ENCODE data around the gene ERG.

The ERG gene, protein sequence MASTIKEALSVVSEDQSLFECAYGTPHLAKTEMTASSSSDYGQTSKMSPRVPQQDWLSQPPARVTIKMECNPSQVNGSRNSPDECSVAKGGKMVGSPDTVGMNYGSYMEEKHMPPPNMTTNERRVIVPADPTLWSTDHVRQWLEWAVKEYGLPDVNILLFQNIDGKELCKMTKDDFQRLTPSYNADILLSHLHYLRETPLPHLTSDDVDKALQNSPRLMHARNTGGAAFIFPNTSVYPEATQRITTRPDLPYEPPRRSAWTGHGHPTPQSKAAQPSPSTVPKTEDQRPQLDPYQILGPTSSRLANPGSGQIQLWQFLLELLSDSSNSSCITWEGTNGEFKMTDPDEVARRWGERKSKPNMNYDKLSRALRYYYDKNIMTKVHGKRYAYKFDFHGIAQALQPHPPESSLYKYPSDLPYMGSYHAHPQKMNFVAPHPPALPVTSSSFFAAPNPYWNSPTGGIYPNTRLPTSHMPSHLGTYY

DNA sequence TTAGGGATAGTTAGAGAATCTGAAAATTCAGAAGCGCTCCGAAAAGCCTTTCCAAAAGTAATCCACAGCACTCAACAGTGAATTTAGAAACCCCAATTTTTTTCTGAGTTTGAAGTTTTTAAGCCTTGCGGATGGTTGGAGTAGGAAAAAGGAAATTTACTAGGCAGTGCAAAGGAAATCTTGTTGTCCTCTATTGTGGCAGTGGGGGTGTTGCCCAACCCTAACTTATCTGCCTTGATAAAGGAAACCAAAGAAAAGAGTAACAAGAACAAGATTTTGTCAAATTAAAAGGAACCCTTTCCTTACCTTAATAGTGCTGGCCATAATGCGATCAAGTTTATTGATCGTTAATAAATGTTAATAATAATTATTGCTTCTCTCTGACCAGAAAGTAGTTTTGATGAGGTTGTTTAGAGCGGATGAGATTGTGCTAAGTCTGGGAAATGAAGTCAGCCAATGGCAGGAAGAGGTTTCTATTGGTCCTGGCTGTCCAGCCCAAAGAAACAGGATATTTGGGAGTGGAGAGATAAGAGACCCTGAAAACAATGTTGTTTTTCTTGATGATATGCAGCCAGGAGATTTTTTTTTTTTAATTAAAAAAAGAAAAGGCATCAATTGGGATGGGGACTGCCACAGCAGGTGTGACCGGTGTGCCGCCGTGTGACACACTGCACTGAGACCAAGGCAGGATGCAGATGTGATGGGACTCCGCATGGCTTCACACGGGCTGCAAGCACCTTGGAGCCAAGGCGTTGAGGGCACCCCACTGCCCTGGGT, at the start of gene ERG:
Gene ERG, minus strand, starts transcription at position 421 of the 777 bp plus-strand sequence. Its CDS starts 97 bp downstream, at position 324.
- DNase-seq (ENCODE audit: low spot score): no peak

DNA sequence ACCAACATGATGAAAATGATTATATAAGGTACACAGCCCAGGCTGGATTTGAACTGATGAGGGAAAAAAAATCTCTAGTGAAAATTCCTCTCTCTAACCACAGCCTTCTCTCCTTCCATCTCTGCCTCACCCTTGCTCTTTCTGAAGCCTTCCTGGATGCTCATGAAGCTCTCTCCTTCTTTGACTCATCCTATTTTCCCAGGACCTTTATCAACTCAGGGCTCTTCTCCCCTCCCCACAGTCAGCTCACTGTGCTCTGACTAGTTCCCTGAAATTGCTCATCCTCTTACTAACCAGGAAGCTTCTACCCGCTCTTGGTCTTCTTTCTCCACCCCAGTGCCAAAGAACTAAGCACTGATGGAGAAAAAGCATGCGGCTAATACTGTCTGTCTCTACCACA, 46.4 kb upstream of the ERG start:
- DNase-seq (ENCODE audit: low spot score): no peak

DNA sequence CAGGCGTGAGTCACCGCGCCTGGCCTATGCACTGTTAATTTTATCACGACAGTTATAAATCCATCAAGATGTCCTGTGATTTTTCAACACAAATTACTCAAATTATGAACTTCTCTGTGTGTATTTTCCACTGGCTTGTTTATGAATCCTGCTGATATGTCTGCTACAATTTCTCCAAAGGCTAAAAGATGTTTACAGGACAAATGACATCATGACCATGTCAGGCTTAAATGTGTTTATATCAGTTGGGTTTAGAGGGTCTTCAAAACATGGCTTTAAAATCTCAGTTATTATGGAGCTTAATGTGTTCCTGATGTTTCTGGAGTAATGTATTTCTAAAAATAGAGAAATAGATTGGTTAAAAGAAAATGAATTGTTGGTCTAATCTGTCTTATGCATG, 44.0 kb upstream of the ERG start:
- DNase-seq (ENCODE audit: low spot score): no peak

DNA sequence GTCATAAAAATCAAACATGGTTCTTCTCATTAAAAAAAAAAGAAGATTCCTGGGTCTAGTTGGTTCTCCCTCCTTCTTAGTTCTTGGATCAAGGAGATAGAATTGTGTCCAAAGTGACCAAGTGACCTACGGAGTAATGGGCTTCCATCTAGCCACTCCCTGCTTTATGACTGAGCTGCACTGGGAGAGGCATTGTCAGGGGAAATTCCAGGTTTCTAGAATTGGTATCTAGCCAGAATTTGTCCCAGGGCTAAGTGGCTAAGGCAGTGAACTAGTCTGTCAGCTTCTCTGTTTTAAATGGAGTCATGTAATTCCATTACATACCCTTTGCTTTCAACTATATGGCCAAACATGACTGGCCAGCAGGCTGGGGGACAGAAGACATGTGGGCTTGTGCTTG, 40.1 kb upstream of the ERG start:
- DNase-seq (ENCODE audit: low spot score): no peak

DNA sequence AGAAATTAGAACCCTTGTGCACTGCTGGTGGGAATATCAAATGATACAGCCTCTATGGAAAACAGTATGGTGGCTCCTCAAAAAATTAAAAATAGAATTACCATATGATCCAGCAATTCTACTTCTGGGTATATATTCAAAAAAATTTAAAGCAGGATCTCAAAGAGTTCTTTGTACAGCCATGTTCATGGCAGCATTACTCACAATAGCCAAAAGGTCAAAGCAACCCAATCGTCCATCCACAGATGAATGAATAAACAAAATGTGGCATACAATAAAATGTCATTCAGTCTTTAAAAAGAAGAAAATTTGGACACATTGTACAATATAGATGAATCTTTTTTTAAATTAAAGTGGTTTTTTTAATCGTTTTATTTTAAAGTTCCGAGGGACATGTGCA, 36.3 kb upstream of the ERG start:
- DNase-seq (ENCODE audit: low spot score): no peak

DNA sequence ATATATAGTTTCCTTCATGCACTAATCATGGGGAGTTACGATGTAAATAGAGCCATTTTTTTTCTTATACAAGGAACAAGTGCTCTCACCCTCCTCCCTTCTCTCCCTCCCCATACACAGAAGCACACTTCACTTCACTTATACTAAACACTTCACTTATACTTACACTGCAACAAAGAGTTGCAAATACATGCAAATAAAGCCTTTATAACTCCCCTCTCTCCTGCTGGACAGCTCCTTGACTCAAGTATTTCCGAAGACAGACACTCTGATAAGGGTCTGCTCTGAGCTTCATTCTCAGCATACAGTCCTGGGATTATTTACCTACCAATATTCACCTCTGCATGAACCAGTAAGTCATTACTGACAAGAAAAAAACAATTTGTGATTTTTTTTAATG, 35.6 kb upstream of the ERG start:
- DNase-seq (ENCODE audit: low spot score): no peak

DNA sequence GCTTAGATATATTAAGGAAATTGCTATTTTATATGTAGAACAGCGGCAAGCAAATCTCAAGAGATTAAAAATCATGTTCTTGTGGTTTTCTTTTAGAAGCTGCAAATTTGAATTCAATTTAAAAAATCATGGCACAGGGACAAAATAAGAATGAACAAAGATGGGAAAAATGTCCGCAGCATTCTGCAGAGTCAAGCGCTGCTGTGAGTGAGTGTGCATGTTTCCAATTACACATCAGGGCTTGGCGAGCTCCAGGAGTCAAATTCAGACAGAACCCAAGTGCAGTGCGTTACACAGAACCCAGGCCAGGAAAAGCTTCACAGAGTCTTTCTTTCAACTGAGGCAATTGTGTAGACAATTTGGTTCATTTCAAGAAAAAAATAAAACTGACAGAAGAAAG, 33.3 kb upstream of the ERG start:
- DNase-seq (ENCODE audit: low spot score): no peak

DNA sequence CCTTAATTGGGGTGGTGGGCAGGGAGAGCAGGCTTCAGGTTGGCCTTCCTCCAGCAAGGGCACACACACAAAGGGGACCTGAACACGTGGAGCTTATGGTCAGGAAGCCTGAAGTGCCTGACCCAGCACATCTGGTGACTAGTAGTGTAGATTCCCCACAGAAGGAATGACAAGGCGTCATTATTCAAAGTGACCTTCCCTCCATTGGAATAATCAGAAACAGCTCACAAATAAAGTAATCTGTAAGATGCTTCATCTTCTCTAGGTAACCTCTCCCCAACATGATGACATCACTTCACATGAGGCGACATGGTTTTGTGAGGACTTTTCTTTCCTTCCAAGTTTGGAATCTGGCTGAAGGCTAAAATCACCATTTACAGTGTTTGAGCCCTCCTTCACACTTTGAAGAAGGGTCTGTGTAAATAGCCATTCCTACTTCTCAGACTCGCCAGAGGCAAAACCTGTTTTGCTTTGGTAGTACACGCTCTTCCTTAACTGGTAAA, 32.8 kb upstream of the ERG start:
- DNase-seq (ENCODE audit: low spot score): no peak

DNA sequence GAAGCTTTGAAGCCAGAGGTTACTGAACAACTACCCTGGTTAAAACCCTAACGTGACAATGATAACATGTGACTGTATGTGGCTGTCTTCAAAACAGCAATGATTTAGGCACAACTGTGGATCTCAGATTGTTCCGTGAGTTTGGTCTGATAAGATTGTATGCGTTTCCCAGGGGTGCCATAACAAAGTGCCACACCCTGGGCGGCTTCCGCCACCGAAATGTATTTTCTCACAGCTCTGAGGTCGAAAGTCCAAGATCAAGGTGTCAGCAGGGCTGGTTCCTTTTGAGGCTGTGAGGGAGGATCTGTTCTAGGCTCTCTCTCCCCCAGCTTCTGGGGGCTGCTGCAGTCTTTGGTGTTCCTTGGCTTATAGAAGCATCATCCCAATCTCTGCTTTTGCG, 29.5 kb upstream of the ERG start:
- no peak for DNase-seq (ENCODE audit: low spot score)

DNA sequence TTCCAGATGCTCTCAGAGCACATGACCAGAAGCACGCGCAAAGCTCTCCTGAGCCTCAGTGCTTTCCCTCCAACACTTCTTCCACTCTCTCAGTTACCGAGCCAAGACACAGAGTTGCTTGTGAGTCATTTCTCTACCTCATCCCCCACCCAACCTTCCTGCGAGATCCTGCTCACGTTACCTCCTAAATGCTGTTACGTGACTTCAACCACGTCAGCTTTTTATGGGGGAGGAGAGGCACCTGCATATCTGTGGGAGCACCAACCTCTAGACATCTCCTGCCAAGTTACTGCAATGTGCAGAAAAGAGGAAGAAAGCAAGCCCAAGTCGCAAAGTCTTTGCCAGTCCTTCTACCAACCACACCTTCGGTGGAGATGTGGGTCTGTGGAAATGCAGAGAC, 27.2 kb upstream of the ERG start:
- no peak for DNase-seq (ENCODE audit: low spot score)

DNA sequence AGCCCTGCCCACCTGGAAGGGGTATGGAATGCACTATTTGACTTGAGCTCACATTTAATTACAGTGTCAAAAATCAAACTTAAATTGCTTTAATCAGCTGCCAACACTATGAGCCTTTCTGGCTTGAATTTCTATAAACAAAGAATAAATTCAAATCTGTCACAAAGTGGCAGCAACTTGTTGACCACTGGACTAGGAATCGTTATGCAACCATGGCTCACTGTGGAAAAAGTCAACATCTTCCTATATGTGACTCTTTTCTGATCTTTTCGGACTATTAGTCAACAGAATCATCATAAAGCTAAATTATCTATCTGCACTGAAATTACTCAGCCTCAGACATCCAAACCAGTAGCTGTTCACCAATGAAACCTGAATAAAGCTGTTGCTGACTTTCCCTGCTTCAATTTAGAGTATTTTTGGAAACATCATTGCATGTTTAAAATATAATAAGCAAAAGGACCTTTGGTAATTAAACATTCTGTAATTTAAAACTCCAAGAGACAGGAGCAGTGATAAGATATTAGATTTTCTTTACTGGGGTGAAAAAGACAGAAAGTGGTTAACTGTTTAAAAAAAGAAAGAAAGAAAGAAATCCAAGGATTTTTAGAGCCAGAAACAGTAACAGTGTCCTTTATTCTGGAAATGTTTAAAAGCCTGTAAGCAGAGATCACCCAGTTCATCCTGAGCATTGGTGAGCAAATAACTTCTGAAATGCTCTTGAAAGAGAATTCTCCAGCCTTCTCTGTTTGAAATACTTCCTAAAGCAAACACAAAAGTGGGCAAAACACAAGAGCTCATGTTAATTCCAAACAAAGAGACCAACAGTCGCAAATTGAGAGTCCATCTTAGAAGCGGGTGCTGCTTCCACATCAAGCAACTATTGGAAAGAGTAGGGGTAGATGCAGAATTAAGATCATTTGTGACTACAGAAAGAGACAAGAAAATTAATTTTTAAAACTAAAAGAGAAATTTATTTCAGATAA, 26.2 kb upstream of the ERG start:
- DNase-seq (ENCODE audit: low spot score): no peak

DNA sequence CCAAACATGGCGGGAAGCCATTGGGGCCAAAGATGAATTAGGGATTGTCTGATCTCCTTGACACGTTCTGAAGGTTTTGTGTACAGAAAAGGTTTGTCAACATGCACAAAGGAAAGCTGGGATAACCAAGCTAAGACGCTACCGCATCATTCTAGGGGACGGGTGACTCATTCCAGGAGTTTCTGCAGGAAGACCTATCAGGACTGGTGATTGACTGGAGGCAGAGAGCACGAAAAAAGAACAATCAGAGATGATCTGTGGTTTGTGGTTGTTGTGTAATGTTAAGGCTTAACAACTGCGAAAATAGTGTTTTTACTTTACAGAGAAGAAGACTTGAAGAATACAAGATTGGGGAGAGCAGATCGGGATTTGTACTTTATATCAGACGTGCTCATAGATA, 22.2 kb upstream of the ERG start:
- no peak for DNase-seq (ENCODE audit: low spot score)

DNA sequence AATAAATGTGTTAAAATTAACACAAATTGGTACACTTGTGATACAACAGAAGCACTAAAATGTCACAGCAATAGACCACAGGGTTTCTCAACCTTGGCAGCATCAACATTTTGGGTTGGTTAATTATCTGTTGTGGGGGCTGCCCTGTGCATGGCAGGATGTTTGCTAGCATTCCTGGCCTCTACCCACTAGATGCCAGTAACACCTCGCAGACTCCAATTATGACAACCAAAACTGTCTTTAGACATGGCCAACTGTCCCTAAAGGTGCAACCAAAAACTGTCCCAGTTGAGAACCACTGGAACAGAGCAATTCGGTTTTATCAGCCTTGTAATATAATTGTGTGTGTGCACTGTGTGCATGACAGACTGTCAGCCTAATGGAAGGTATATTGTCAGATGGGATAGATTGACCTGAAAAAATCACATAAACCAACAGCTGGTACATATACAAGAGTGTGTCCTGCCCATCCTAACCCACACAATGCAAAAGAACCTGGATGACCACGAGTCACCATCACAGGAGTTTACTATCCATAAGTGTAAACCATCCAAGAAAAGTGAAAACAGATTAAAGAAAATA, 13.5 kb upstream of the ERG start:
- no peak for DNase-seq (ENCODE audit: low spot score)

DNA sequence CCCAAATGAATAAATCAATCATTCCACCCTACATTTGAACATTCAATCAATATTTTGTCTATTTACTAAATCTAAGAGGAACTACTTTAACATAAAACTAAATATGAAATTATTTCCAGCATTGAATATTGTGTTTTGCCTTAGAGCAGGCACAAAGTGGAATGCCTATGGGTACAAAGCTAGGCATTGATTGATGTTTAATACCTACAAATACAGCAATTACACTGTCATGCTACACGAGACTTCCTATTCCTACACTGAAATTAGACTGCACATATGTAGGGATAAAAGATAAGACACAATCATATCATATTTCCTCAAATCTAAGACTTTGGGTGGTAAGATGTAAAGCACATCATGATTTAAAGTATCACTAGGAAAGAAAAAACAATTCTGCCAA, 12.9 kb upstream of the ERG start:
- DNase-seq (ENCODE audit: low spot score): no peak

DNA sequence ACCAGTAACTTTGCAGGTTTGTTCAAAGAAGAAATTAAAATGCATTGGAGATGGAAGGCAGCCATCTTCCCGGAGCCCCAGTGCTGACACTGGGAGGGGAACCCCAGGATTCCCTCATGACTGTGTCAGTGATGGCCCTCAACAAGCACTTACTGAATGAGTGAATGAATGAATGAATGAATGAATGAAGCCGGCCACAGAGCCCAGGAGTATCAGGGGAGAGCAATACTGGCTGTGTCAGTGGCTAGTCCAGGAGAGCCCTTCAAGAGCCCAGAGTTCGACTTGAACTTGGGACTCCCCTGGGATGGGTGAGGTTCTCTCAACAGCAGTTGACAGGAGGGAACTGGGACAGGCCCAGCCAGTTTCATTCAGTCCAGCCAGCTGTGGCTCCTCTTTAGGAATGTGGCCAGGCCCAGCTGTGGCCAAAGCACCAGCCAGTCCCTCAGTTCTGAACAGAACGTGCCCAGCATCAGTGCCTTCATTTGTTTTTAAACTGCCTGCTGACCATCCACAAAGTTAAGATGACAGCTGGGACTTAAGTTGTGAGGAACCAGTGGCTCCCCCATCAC, 9.2 kb upstream of the ERG start:
- no peak for DNase-seq (ENCODE audit: low spot score)

DNA sequence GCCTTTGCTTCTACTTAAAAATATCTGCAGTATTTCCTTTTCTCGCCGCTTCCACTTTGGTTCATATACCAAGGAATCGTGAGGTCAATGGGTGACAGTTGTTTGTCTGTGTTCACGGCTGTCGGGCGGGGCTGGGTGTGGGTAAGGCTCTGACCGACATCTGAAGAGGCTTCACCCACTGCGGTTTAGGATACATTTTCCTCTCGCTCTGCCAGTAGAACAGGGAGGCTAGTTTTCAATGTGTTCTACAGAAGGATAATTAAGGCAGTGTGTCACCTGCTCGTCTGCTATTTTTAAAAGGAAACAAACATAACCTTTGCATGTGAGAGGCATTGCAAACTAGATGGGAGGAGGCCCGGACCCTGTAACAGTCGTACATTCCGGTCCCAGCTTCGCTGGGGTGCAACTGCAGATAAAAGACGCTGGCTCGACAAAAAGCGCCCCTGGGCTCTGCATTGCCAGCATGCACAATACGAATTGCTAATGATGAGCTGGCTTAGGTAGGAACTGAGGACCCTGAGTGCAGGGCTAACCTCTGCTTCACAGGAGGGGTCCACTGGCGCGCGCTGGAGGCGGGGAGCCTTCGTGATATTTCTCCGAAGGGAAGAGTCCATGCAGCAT, 8.5 kb upstream of the ERG start:
- no peak for DNase-seq (ENCODE audit: low spot score)

DNA sequence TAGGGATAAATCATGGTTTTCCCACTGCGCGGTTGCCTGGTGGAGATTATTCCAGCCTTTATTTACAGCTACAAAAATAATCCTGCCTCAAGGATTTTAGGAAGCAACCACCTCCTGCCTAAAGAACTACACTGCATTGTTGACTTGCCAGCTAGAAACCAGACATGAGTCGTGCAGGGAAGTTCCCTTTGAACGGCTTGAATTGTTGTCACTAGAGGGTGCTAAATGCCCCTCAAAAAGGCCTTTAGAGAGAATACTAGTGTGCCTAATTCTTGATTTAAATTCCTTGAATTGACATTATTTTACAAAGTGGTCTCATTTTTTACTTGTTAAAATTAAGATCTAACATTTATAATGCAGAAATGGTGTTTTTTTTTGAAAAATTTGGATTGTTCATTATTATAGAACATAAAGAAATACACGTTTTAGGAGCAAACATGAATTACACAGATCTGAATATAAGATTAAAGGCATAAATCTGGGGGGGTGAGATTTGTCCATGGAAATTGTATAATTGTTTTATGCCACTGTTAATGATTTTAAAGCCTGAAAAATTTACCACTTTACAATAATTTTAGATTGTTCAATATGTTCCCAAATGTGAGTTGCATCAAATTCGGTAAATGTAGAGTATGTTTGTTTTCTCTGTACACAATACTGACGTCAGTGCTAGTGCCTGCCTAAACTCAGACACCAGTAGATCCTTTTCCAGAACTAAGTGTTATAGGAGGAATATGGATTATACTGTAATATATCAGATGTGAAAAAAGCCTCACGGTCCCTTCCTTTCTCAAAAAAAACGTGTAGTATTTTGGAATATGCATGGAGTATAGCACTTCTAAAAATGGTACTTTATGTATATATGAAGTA, 7.6 kb upstream of the ERG start:
- DNase-seq (ENCODE audit: low spot score): peak; percentile 80

DNA sequence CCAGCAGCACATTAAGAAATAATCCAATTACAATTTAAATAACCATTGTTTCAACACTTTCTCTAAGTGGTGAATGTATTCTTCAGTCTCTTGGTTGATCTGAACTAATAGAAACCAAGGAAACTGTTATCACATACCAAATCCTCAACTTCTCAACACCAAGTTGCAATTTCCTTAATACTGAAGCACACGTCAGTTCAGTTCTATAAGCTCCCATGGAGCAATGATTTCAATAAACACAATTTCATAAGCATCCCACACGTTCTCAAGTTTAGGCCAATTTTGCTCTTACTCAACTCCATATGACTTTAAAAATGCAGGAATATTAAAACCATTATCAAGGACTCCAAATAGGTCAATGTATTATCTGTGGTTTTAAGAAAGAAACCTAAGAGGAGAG, 5.8 kb upstream of the ERG start:
- no peak for DNase-seq (ENCODE audit: low spot score)

DNA sequence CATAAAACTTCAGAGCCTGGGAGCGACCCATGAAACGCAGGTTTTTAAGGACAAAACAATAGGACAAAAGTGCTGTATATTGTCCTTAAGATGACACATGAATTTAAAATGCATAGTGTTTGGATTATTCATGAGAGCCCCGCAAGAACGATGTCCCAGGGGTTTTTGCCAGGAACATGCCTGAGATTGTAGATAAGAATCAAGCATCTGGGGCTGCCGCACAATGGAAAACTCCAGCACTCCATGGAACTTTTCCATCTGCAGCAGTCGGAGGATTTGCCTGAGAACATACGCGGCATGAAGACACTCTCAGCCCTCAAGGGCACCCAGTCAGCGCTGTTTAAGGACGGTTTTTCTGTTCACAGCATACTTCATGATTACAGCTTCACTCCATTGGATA, 5.3 kb upstream of the ERG start:
- DNase-seq (ENCODE audit: low spot score): no peak

DNA sequence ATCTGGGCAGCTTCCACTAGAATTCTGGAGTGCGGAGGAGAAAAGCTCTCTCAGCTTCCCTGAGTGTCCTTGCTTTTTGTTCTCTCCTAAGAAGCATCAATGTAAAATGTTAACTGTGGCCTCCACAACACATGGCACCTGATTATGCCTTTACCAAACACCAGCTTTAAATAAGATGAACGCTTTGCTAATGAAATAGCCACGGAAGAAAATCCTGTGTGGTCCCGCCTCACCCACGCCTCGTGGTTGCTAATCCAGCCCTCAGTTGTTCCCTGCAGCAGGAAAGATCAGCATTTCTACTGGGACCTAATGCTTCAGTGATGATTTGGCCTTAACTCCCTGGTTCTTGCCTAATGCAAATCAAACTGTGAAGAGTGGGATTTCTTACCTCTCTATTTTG, 1.8 kb upstream of the ERG start:
- no peak for DNase-seq (ENCODE audit: low spot score)
